ENCODE data around the gene MAP2. TPM values are rescaled to one million over a fixed set of nuclear protein-coding genes. Genes with fewer than 3 reads are reported as not detected.

The MAP2 gene
- total and polyA plus RNA-seq, 10 of the 15 experiments (the other 5 are each of a cell fraction or from before 2014, with no cell fraction given): 0.01 TPM; not detected in 9

DNA sequence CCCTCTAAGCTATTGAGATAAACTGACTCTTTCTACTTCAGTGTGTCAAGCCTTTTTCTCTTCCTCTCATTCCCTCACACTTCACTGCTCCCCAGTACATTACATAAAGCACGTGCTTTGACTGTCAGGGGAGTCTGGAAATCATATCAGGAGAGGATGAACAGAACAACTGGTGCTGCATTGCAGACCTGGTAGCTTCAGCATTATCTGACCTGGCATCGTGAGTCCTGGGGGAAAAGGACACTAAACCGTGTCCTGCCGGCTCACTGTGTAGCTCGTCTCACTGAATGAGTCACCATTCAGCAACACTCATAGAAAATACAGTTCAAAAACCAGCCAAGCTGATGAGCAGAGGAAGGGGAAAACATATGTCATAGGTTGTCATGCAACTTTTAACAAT lies 239.3 kb downstream of the MAP2 start:
- CTCF ChIA-PET: no interaction called here
- H3K36me3 ChIP-seq (ENCODE audit: control insufficient read depth in 2 of 2, insufficient read depth in 2 of 2, low read length in 1 of 2): no peaks in the 10 kb centered on the region
- SMC1A ChIA-PET (ENCODE audit: uncharacterized antibody, unreplicated experiment): no interaction called here
- TF ChIP-seq, protein P1, sequence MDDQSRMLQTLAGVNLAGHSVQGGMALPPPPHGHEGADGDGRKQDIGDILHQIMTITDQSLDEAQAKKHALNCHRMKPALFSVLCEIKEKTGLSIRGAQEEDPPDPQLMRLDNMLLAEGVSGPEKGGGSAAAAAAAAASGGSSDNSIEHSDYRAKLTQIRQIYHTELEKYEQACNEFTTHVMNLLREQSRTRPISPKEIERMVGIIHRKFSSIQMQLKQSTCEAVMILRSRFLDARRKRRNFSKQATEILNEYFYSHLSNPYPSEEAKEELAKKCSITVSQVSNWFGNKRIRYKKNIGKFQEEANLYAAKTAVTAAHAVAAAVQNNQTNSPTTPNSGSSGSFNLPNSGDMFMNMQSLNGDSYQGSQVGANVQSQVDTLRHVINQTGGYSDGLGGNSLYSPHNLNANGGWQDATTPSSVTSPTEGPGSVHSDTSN (IDR thresholded peaks at IDR 0.05; ENCODE audit: insufficient replicate concordance, low read depth, low read length): no peak
- TF ChIP-seq BRCA1 (IDR thresholded peaks at IDR 0.05; ENCODE audit: low read depth, low read length) (no peak), SRF (IDR thresholded peaks at IDR 0.05; ENCODE audit: low read depth in 2 of 2, low read length in 2 of 2) (no peak), CBFB (IDR thresholded peaks at IDR 0.05; ENCODE audit: low read depth) (no peak), MTA2 (IDR thresholded peaks at IDR 0.05; ENCODE audit: low read depth) (no peak), CHD1 (IDR thresholded peaks at IDR 0.05; ENCODE audit: low read depth, low read length) (no peak), RAD51 (IDR thresholded peaks at IDR 0.05) (no peak), CBX3 (IDR thresholded peaks at IDR 0.05; ENCODE audit: borderline replicate concordance, low read depth) (no peak)
- TF ChIP-seq, protein P2, sequence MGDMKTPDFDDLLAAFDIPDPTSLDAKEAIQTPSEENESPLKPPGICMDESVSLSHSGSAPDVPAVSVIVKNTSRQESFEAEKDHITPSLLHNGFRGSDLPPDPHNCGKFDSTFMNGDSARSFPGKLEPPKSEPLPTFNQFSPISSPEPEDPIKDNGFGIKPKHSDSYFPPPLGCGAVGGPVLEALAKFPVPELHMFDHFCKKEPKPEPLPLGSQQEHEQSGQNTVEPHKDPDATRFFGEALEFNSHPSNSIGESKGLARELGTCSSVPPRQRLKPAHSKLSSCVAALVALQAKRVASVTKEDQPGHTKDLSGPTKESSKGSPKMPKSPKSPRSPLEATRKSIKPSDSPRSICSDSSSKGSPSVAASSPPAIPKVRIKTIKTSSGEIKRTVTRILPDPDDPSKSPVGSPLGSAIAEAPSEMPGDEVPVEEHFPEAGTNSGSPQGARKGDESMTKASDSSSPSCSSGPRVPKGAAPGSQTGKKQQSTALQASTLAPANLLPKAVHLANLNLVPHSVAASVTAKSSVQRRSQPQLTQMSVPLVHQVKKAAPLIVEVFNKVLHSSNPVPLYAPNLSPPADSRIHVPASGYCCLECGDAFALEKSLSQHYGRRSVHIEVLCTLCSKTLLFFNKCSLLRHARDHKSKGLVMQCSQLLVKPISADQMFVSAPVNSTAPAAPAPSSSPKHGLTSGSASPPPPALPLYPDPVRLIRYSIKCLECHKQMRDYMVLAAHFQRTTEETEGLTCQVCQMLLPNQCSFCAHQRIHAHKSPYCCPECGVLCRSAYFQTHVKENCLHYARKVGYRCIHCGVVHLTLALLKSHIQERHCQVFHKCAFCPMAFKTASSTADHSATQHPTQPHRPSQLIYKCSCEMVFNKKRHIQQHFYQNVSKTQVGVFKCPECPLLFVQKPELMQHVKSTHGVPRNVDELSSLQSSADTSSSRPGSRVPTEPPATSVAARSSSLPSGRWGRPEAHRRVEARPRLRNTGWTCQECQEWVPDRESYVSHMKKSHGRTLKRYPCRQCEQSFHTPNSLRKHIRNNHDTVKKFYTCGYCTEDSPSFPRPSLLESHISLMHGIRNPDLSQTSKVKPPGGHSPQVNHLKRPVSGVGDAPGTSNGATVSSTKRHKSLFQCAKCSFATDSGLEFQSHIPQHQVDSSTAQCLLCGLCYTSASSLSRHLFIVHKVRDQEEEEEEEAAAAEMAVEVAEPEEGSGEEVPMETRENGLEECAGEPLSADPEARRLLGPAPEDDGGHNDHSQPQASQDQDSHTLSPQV (IDR thresholded peaks at IDR 0.05): no peak
- TF ChIP-seq, protein P3, sequence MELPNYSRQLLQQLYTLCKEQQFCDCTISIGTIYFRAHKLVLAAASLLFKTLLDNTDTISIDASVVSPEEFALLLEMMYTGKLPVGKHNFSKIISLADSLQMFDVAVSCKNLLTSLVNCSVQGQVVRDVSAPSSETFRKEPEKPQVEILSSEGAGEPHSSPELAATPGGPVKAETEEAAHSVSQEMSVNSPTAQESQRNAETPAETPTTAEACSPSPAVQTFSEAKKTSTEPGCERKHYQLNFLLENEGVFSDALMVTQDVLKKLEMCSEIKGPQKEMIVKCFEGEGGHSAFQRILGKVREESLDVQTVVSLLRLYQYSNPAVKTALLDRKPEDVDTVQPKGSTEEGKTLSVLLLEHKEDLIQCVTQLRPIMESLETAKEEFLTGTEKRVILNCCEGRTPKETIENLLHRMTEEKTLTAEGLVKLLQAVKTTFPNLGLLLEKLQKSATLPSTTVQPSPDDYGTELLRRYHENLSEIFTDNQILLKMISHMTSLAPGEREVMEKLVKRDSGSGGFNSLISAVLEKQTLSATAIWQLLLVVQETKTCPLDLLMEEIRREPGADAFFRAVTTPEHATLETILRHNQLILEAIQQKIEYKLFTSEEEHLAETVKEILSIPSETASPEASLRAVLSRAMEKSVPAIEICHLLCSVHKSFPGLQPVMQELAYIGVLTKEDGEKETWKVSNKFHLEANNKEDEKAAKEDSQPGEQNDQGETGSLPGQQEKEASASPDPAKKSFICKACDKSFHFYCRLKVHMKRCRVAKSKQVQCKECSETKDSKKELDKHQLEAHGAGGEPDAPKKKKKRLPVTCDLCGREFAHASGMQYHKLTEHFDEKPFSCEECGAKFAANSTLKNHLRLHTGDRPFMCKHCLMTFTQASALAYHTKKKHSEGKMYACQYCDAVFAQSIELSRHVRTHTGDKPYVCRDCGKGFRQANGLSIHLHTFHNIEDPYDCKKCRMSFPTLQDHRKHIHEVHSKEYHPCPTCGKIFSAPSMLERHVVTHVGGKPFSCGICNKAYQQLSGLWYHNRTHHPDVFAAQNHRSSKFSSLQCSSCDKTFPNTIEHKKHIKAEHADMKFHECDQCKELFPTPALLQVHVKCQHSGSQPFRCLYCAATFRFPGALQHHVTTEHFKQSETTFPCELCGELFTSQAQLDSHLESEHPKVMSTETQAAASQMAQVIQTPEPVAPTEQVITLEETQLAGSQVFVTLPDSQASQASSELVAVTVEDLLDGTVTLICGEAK (IDR thresholded peaks at IDR 0.05; ENCODE audit: borderline replicate concordance): no peak
- H3K4me2 ChIP-seq (ENCODE audit: control insufficient read depth, insufficient read depth): no peak overlapping the region
- no peaks in the 10 kb centered on the region for H3K79me2 ChIP-seq (ENCODE audit: control insufficient read depth, insufficient read depth, low read length)
- no peak overlapping the region for H2AFZ ChIP-seq (ENCODE audit: control insufficient read depth, low read depth, low read length)
- no TSS peak for BruUV-seq (replicated peaks)
- H3K9ac ChIP-seq (ENCODE audit: control insufficient read depth, insufficient read depth, low read length): no peak overlapping the region
- peak; percentile 42 for ATAC-seq
- POLR2A ChIA-PET: no interaction called here
- H3K27ac ChIP-seq (ENCODE audit: control insufficient read depth, insufficient read depth): no peak overlapping the region
- H3K4me3 ChIP-seq: no peak overlapping the region
- no peak for DNase-seq (ENCODE audit: low read depth, low spot score)
- RAD21 ChIA-PET (ENCODE audit: unreplicated experiment): no interaction called here
- H3K4me1 ChIP-seq (ENCODE audit: control insufficient read depth, insufficient read depth, low read length): no peaks in the 10 kb centered on the region
- in situ Hi-C loops (cut with MboI) (no loop called here), intact Hi-C loops (cut with micrococcal nuclease; ENCODE audit: unreplicated experiment) (no loop called here)
- no peaks in the 10 kb centered on the region for H3K9me3 ChIP-seq (replicated peaks; ENCODE audit: control insufficient read depth, insufficient read depth, low read length)
- no peak for FAIRE-seq
- H3K27me3 ChIP-seq (replicated peaks in 1 of 2; ENCODE audit: control insufficient read depth in 2 of 2, insufficient read depth in 2 of 2, low read length in 1 of 2): no peaks in the 10 kb centered on the region
- WGBS (ENCODE audit: insufficient coverage, insufficient replicate concordance, low lambda C conversion rate, missing lambda C conversion rate): 0% methylated on average over 5 of the region's 5 CpGs
- no peaks in the 10 kb centered on the region for H4K20me1 ChIP-seq (ENCODE audit: control insufficient read depth, insufficient read depth)

Data from GM12878 (cell line).